Natural killer cell (primary cell): Measurements from ENCODE around the gene ENTPD1. TPM values are rescaled to one million over a fixed set of nuclear protein-coding genes. Genes with fewer than 3 reads are reported as not detected.
"Not testable (repeated sequence)": the region's sequence is repeated elsewhere in the genome, so short reads cannot be mapped to it uniquely, and the experiment has no call there.

ENCODE experiments used
- ATAC-seq, 3 donors: fragments of 150-1000 bp in 2 of 3; fragments of 200-7000 bp in 1 of 3; cut with Tn5 transposase; 1 replicate in 1 of 3; 2 replicates in 2 of 3; pipeline ENCODE4 v1.10.0; 2021; ENCODE audit warnings: mild to moderate bottlenecking in 2 of 3, moderate library complexity in 2 of 3
- DNase-seq, 2 donors: peaks; one replicate each; pipeline versions ENCODE4 v3.0.0 to v3.0.0-alpha.2; 2013 to 2021; ENCODE audit warnings: mixed read lengths in 1 of 2
- H3K27ac ChIP-seq: one replicate; pipeline ENCODE4 v1.5.1; 2013; ENCODE audit warnings: mild to moderate bottlenecking, low read length
- H3K27me3 ChIP-seq: one replicate; pipeline ENCODE4 v1.6.1; 2013; ENCODE audit warnings: low read length; ENCODE audit not compliant: control insufficient read depth, insufficient read depth
- H3K36me3 ChIP-seq: one replicate; pipeline ENCODE4 v1.6.1; 2013; ENCODE audit warnings: low read length; ENCODE audit not compliant: control insufficient read depth, insufficient read depth
- H3K4me1 ChIP-seq: one replicate; pipeline ENCODE4 v1.6.1; 2013; ENCODE audit warnings: low read length; ENCODE audit not compliant: control insufficient read depth, insufficient read depth
- H3K4me3 ChIP-seq: one replicate; pipeline ENCODE4 v1.5.1; 2013; ENCODE audit warnings: low read length
- H3K9me3 ChIP-seq: one replicate; pipeline ENCODE4 v1.6.1; 2013; ENCODE audit warnings: low read length; ENCODE audit not compliant: control insufficient read depth, insufficient read depth
- H3K27ac Mint-ChIP-seq, 2 donors: one replicate each; pipeline ENCODE4 v1.8.0; 2022; ENCODE audit warnings: mild to moderate bottlenecking in 2 of 2, mixed read lengths in 2 of 2, moderate library complexity in 1 of 2
- H3K27me3 Mint-ChIP-seq, 2 donors: one replicate each; pipeline ENCODE4 v1.8.0; 2022; ENCODE audit warnings: low read depth in 2 of 2, mixed read lengths in 2 of 2
- H3K36me3 Mint-ChIP-seq: one replicate; pipeline ENCODE4 v1.8.0; 2022; ENCODE audit warnings: mixed read lengths
- H3K4me1 Mint-ChIP-seq, 2 donors: one replicate each; pipeline ENCODE4 v1.8.0; 2022; ENCODE audit warnings: mixed read lengths in 2 of 2
- H3K4me3 Mint-ChIP-seq: one replicate; pipeline ENCODE4 v1.8.0; 2022; ENCODE audit warnings: mild to moderate bottlenecking, moderate library complexity, mixed read lengths
- H3K9me3 Mint-ChIP-seq, 2 donors: one replicate each; pipeline ENCODE4 v1.8.0; 2022; ENCODE audit warnings: mixed read lengths in 2 of 2
- WGBS: methylation state at CpG from one replicate; pipeline ENCODE4 v1.1.7; 2013; ENCODE audit warnings: missing lambda C conversion rate; ENCODE audit not compliant: insufficient coverage; 5-methylcytosine and 5-hydroxymethylcytosine counted together
- intact Hi-C: fragments of 100-400 bp; cut with micrococcal nuclease; formaldehyde crosslinking; loops from one replicate; pipeline ENCODE4 v1.14.2; 2022
- total RNA-seq, 4 donors: library from RNA; stranded (reverse); fragments of 120-200 nt in 1 of 4; gene quantifications; one replicate each; pipeline versions ENCODE4 v1.2.3 to v1.2.4, GENCODE V29; 2013 to 2022
- TF ChIP-seq, protein P1 (sequence below): fragments of 200-600 bp; IDR thresholded peaks from one replicate; pipeline ENCODE4 v1.8.0; 2022; ENCODE audit warnings: antibody characterized with exemption

The ENTPD1 gene
- total RNA-seq, 3 donors from 2014 or later (not counting 1 experiment from before 2014, with no cell fraction given) = 1.3 to 6.2 (median 3.1) TPM

- no peaks in the 10 kb centered on the region for H3K9me3 Mint-ChIP-seq
- TF ChIP-seq, protein P1, sequence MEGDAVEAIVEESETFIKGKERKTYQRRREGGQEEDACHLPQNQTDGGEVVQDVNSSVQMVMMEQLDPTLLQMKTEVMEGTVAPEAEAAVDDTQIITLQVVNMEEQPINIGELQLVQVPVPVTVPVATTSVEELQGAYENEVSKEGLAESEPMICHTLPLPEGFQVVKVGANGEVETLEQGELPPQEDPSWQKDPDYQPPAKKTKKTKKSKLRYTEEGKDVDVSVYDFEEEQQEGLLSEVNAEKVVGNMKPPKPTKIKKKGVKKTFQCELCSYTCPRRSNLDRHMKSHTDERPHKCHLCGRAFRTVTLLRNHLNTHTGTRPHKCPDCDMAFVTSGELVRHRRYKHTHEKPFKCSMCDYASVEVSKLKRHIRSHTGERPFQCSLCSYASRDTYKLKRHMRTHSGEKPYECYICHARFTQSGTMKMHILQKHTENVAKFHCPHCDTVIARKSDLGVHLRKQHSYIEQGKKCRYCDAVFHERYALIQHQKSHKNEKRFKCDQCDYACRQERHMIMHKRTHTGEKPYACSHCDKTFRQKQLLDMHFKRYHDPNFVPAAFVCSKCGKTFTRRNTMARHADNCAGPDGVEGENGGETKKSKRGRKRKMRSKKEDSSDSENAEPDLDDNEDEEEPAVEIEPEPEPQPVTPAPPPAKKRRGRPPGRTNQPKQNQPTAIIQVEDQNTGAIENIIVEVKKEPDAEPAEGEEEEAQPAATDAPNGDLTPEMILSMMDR = no peak
- H3K4me3 Mint-ChIP-seq = no peak overlapping the region
Measured at GRCh38 chr10:95881316-95881715, 125.4 kb downstream of the ENTPD1 start.

DNA sequence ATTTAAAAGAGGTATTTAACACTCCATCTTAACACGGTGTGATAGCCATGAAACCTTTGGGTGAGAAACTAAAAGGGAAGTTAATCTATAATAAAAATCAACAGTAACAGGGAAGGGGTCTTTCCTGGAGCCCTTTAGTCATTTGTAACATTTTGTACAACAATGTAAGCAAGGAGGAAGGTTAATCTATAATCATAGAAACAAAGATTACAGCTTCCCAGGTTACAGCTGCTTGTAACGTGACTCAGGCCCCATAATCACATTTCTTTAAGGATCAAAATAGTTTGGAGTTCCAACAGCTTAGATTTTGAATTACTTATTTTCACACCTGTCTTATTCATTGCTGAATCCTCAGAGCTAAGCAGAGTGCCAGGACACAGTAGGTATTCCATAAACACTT, 133.9 kb downstream of the ENTPD1 start:
- no peak overlapping the region for H3K4me3 ChIP-seq
- H3K27me3 Mint-ChIP-seq = no peaks in the 10 kb centered on the region
- no peak overlapping the region for H3K27ac Mint-ChIP-seq
- H3K4me1 ChIP-seq = no peaks in the 10 kb centered on the region
- DNase-seq = no peak
- no peaks in the 10 kb centered on the region for H3K4me1 Mint-ChIP-seq
- peaks cover 5% of the 10 kb centered on the region for H3K36me3 Mint-ChIP-seq
- intact Hi-C loops = no loop called here
- H3K9me3 ChIP-seq = no peaks in the 10 kb centered on the region
- 100% methylated on average over 1 of the region's 2 CpGs for WGBS
- TF ChIP-seq, protein P1 = no peak
- no peak overlapping the region for H3K27ac ChIP-seq
- no peaks in the 10 kb centered on the region for H3K36me3 ChIP-seq
- no peaks in the 10 kb centered on the region for H3K9me3 Mint-ChIP-seq
- H3K27me3 ChIP-seq = no peaks in the 10 kb centered on the region
- no peak for ATAC-seq
- H3K4me3 Mint-ChIP-seq = no peak overlapping the region

More at GRCh38 chr10:95881316-95881715, 125.4 kb downstream of the ENTPD1 start:
- no peaks in the 10 kb centered on the region for H3K4me1 Mint-ChIP-seq
- H3K27ac Mint-ChIP-seq = no peak overlapping the region
- DNase-seq (no peak), ATAC-seq (no peak)
- intact Hi-C loops = no loop called here
- Histone ChIP-seq H3K36me3 (no peaks in the 10 kb centered on the region), H3K27me3 (no peaks in the 10 kb centered on the region), H3K27ac (no peak overlapping the region), H3K9me3 (no peaks in the 10 kb centered on the region), H3K4me3 (no peak overlapping the region), H3K4me1 (no peaks in the 10 kb centered on the region)
- H3K36me3 Mint-ChIP-seq = no peaks in the 10 kb centered on the region
- H3K27me3 Mint-ChIP-seq = no peaks in the 10 kb centered on the region

- intact Hi-C loops = no loop called here
- WGBS = 95% methylated on average over 3 of the region's 4 CpGs
- no peak overlapping the region for H3K27ac Mint-ChIP-seq
Measured at GRCh38 chr10:95896071-95896850, 140.3 kb downstream of the ENTPD1 start.

DNA sequence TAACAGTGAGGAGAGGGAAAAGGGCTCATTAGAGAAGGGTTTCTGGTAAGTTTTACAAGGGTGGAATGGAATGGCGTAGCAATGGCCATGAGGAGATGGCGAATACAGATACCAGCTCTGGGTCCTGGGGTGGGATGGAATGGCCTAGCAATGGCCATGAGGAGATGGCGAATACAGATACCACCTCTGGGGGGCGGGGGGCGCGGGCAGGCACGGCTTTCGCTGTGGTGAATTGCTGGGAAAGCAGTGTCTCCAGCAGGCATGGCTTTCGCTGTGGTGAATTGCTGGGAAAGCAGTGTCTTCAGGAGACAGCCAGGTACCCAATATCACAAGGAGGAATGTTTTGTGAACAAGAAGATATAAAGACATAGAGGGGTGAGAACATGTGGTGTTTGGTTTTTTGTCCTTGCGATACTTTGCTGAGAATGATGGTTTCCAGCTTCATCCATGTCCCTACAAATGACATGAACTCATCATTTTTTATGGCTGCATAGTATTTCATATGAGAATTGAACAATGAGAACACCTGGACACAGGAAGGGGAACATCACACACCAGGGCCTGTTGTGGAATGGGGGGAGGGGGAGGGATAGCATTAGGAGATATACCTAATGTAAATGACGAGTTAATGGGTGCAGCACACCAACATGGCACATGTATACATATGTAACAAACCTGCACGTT, 150.1 kb downstream of the ENTPD1 start:
- DNase-seq, H3K9me3 ChIP-seq, H3K27me3 ChIP-seq, H3K4me3 ChIP-seq, H3K9me3 Mint-ChIP-seq, H3K27ac Mint-ChIP-seq, H3K27me3 Mint-ChIP-seq, H3K36me3 Mint-ChIP-seq, H3K36me3 ChIP-seq, H3K27ac ChIP-seq, H3K4me1 ChIP-seq, ATAC-seq: not testable (repeated sequence)
- intact Hi-C loops = loop anchor here (2.0 kb wide), 1 partner anchor 73 kb away; no protein-coding TSS in a partner anchor
- H3K4me1 Mint-ChIP-seq = peaks cover 14 to 15% of the 10 kb centered on the region in 2 donors
- H3K4me3 Mint-ChIP-seq = peak overlapping the region; percentile 59
- WGBS = 97% methylated on average over 10 of the region's 12 CpGs

More at GRCh38 chr10:95896071-95896850, 140.3 kb downstream of the ENTPD1 start:
- Mint-ChIP-seq H3K4me3 (no peak overlapping the region), H3K36me3 (peaks cover 17% of the 10 kb centered on the region), H3K9me3 (no peaks in the 10 kb centered on the region), H3K27me3 (no peaks in the 10 kb centered on the region), H3K4me1 (no peaks in the 10 kb centered on the region)
- no peak for ATAC-seq
- peaks cover 15% of the 10 kb centered on the region for H3K36me3 ChIP-seq
- no peak for DNase-seq
- TF ChIP-seq, protein P1 = no peak
- H3K9me3 ChIP-seq = no peaks in the 10 kb centered on the region
- no peak overlapping the region for H3K27ac ChIP-seq
- no peaks in the 10 kb centered on the region for H3K4me1 ChIP-seq
- no peak overlapping the region for H3K4me3 ChIP-seq
- no peaks in the 10 kb centered on the region for H3K27me3 ChIP-seq
